CD4-positive, alpha-beta T cell treated with Interleukin-17A for 1 hour (primary cell): Measurements from ENCODE around the gene CYYR1.

Experiments used
- DNase-seq: peaks from one replicate; pipeline ENCODE4 v3.0.0-alpha.2; 2020

CYYR1 gene

GRCh38 chr21:26572702-26573381, at the start of gene CYYR1:
CYYR1 (minus strand) TSS chr21:26573286; CDS start chr21:26572940, 346 bp downstream.
- DNase-seq = no peak

GRCh38 chr21:26617176-26617575, 44.1 kb upstream of the CYYR1 start:
- no peak for DNase-seq

GRCh38 chr21:26614251-26614650, 41.2 kb upstream of the CYYR1 start:
- no peak for DNase-seq

GRCh38 chr21:26599261-26599660, 26.2 kb upstream of the CYYR1 start:
- no peak for DNase-seq

- no peak for DNase-seq
Observed at GRCh38 chr21:26597981-26598380, 24.9 kb upstream of the CYYR1 start.

GRCh38 chr21:26597031-26597430, 23.9 kb upstream of the CYYR1 start:
- no peak for DNase-seq

GRCh38 chr21:26595971-26596370, 22.9 kb upstream of the CYYR1 start:
- DNase-seq = no peak

GRCh38 chr21:26593800-26594199, 20.7 kb upstream of the CYYR1 start:
- no peak for DNase-seq

- no peak for DNase-seq
Observed at GRCh38 chr21:26591543-26591942, 18.5 kb upstream of the CYYR1 start.

- no peak for DNase-seq
Observed at GRCh38 chr21:26588446-26588845, 15.4 kb upstream of the CYYR1 start.

- no peak for DNase-seq
Observed at GRCh38 chr21:26587736-26588201, 14.7 kb upstream of the CYYR1 start.

- DNase-seq = no peak
Observed at GRCh38 chr21:26583769-26584168, 10.7 kb upstream of the CYYR1 start.

GRCh38 chr21:26581818-26582217, 8.7 kb upstream of the CYYR1 start:
- no peak for DNase-seq

- no peak for DNase-seq
Observed at GRCh38 chr21:26572076-26572701, 897 bp downstream of the CYYR1 start.

GRCh38 chr21:26570203-26570602, 2.9 kb downstream of the CYYR1 start:
- DNase-seq = no peak

GRCh38 chr21:26565546-26565945, 7.5 kb downstream of the CYYR1 start:
- no peak for DNase-seq

- DNase-seq = no peak
Observed at GRCh38 chr21:26565111-26565510, 8.0 kb downstream of the CYYR1 start.

GRCh38 chr21:26563856-26564503, 9.1 kb downstream of the CYYR1 start:
- no peak for DNase-seq

GRCh38 chr21:26560612-26561011, 12.5 kb downstream of the CYYR1 start:
- DNase-seq = no peak

GRCh38 chr21:26559099-26559498, 14.0 kb downstream of the CYYR1 start:
- no peak for DNase-seq

GRCh38 chr21:26557106-26557505, 16.0 kb downstream of the CYYR1 start:
- no peak for DNase-seq

- DNase-seq = no peak
Observed at GRCh38 chr21:26555540-26556146, 17.4 kb downstream of the CYYR1 start.

- no peak for DNase-seq
Observed at GRCh38 chr21:26554365-26554764, 18.7 kb downstream of the CYYR1 start.

- DNase-seq = no peak
Observed at GRCh38 chr21:26553898-26554297, 19.2 kb downstream of the CYYR1 start.
